GM23248 (cell line): ENCODE measurements around the gene EIF1AD. TPM values are rescaled to one million over a fixed set of nuclear protein-coding genes. Genes with fewer than 3 reads are reported as not detected.
"Not testable (repeated sequence)": the region's sequence is repeated elsewhere in the genome, so short reads cannot be mapped to it uniquely, and the experiment has no call there.

ENCODE experiments used
- DNase-seq: peaks from one replicate; pipeline ENCODE4 v3.0.0-alpha.2; 2015
- H2AFZ ChIP-seq: fragments of 200-600 bp; sonication (generic); 2 replicates; pipeline ENCODE4 v1.6.1; 2016; ENCODE audit warnings: antibody characterized with exemption
- H3F3A ChIP-seq: fragments of 200-600 bp; sonication (generic); 2 replicates; pipeline ENCODE4 v1.6.1; 2016; ENCODE audit warnings: mild to moderate bottlenecking, antibody characterized with exemption, mixed run types; ENCODE audit not compliant: insufficient read depth
- H3K27ac ChIP-seq: fragments of 200-600 bp; sonication (generic); 2 replicates; pipeline ENCODE4 v1.5.1; 2016; ENCODE audit warnings: mild to moderate bottlenecking
- H3K27me3 ChIP-seq: fragments of 200-600 bp; sonication (generic); replicated peaks from 2 replicates; pipeline ENCODE4 v1.6.1; 2016; ENCODE audit warnings: mild to moderate bottlenecking; ENCODE audit not compliant: insufficient read depth
- H3K36me3 ChIP-seq: fragments of 200-600 bp; sonication (generic); 2 replicates; pipeline ENCODE4 v1.6.1; 2016; ENCODE audit warnings: low read depth, mild to moderate bottlenecking
- H3K4me1 ChIP-seq: fragments of 200-600 bp; sonication (generic); 2 replicates; pipeline ENCODE4 v1.6.1; 2016; ENCODE audit warnings: mild to moderate bottlenecking; ENCODE audit not compliant: insufficient read depth
- H3K4me2 ChIP-seq: fragments of 200-600 bp; sonication (generic); one replicate; pipeline ENCODE4 v1.6.1; 2016; ENCODE audit warnings: mild to moderate bottlenecking; ENCODE audit not compliant: unreplicated experiment
- H3K4me3 ChIP-seq: fragments of 200-600 bp; sonication (generic); 2 replicates; pipeline ENCODE4 v1.5.1; 2016; ENCODE audit warnings: mild to moderate bottlenecking
- H3K79me2 ChIP-seq: fragments of 200-600 bp; sonication (generic); 2 replicates; pipeline ENCODE4 v1.6.1; 2016; ENCODE audit warnings: mild to moderate bottlenecking; ENCODE audit not compliant: insufficient read depth
- H3K9ac ChIP-seq: fragments of 200-600 bp; sonication (generic); 2 replicates; pipeline ENCODE4 v1.6.1; 2016; ENCODE audit warnings: mild to moderate bottlenecking
- H3K9me2 ChIP-seq: fragments of 200-600 bp; sonication (generic); 2 replicates; pipeline ENCODE4 v1.6.1; 2016; ENCODE audit warnings: mixed run types, mild to moderate bottlenecking, moderate library complexity; ENCODE audit not compliant: insufficient read depth
- H3K9me3 ChIP-seq: fragments of 200-600 bp; sonication (generic); one replicate; pipeline ENCODE4 v1.6.1; 2017; ENCODE audit warnings: low read depth
- H4K20me1 ChIP-seq: fragments of 200-600 bp; sonication (generic); 2 replicates; pipeline ENCODE4 v1.6.0; 2016; ENCODE audit not compliant: insufficient read depth
- EZH2 ChIP-seq: fragments of 200-600 bp; sonication (generic); IDR thresholded peaks from 2 replicates; pipeline ENCODE4 v1.6.1; 2018; ENCODE audit warnings: antibody characterized with exemption, mild to moderate bottlenecking; ENCODE audit not compliant: insufficient read depth, poor library complexity, severe bottlenecking
- EZH2phosphoT487 ChIP-seq: fragments of 200-600 bp; sonication (generic); IDR thresholded peaks from 2 replicates; pipeline ENCODE4 v1.6.1; 2018; ENCODE audit warnings: antibody characterized with exemption, moderate library complexity, mild to moderate bottlenecking, low read depth; ENCODE audit not compliant: insufficient read depth
- WGBS, 2 experiments: methylation state at CpG; one replicate each; pipeline ENCODE4 v1.1.6; 2015 to 2017; ENCODE audit warnings: low lambda C conversion rate in 2 of 2, low coverage in 1 of 2; ENCODE audit errors: missing lambda C conversion rate in 2 of 2; 5-methylcytosine and 5-hydroxymethylcytosine counted together
- in situ Hi-C: fragments of 300-500 bp; cut with MboI; formaldehyde crosslinking; loops from 2 replicates; pipeline ENCODE4 v1.15.0; 2020
- polyA plus RNA-seq: library from polyadenylated mRNA; unstranded; fragments of >200 nt; fragmentation: Nextera tagmentation; extraction: Ambion mirVana; gene quantifications from 2 replicates; pipeline ENCODE4 v1.2.1, GENCODE V29; 2016
- total RNA-seq: library from RNA; depleted of rRNA; stranded (reverse); fragments of >200 nt; shearing (Covaris generic); gene quantifications from 2 replicates; pipeline ENCODE4 v1.2.3, GENCODE V29; 2014

EIF1AD gene
- total and polyA plus RNA-seq, 2 experiments from 2014 or later, result 21.6 to 22.8 TPM

- Histone ChIP-seq H3K9me3 (no peaks in the 10 kb centered on the region), H3F3A (no peaks in the 10 kb centered on the region), H3K27ac (no peak overlapping the region), H2AFZ (peak overlapping the region; percentile 58), H3K9ac (no peak overlapping the region), H3K79me2 (no peaks in the 10 kb centered on the region), H3K4me1 (peaks cover 23% of the 10 kb centered on the region), H3K27me3 (no peaks in the 10 kb centered on the region), H4K20me1 (no peaks in the 10 kb centered on the region), H3K36me3 (no peaks in the 10 kb centered on the region), H3K4me3 (no peak overlapping the region; the same call in 1 of the 2 replicates), H3K9me2 (no peaks in the 10 kb centered on the region), H3K4me2 (no peak overlapping the region)
- peak; percentile 84 for DNase-seq
- TF ChIP-seq EZH2 (no peak), EZH2phosphoT487 (no peak)
- in situ Hi-C loops, result no loop called here
- WGBS, 2 experiments, result 40 to 52% methylated on average over 10 to 14 of the region's 14 CpGs
Measured at GRCh38 chr11:66011239-66011784, 9.4 kb upstream of the EIF1AD start.

- WGBS, 2 experiments, result 59 to 64% methylated on average over 4 of the region's 4 CpGs
- H3K36me3 ChIP-seq, H3K27ac ChIP-seq, in situ Hi-C loops, H4K20me1 ChIP-seq, H3K79me2 ChIP-seq, H3K27me3 ChIP-seq, H3K4me2 ChIP-seq, H3F3A ChIP-seq, H3K9ac ChIP-seq, DNase-seq, H2AFZ ChIP-seq, H3K4me1 ChIP-seq, H3K4me3 ChIP-seq, H3K9me3 ChIP-seq, H3K9me2 ChIP-seq: not testable (repeated sequence)
Measured at GRCh38 chr11:66010036-66010435, 8.1 kb upstream of the EIF1AD start.

- in situ Hi-C loops, result no loop called here
- TF ChIP-seq EZH2phosphoT487 (no peak), EZH2 (no peak)
- H2AFZ ChIP-seq, result no peak overlapping the region
Measured at GRCh38 chr11:66008468-66009101, 6.6 kb upstream of the EIF1AD start.

GRCh38 chr11:66008095-66008467 is 6.1 kb upstream of the EIF1AD start:
- H3K4me1 ChIP-seq, result peaks cover 4% of the 10 kb centered on the region
- no peak overlapping the region for H3K9ac ChIP-seq
- peaks cover 8% of the 10 kb centered on the region for H3K36me3 ChIP-seq
- no peak overlapping the region for H2AFZ ChIP-seq
- no peaks in the 10 kb centered on the region for H3F3A ChIP-seq
- no peak overlapping the region for H3K4me2 ChIP-seq
- no peak for DNase-seq
- WGBS, 2 experiments, result 94 to 100% methylated on average over 2 of the region's 2 CpGs
- H3K9me2 ChIP-seq, result no peaks in the 10 kb centered on the region
- no peaks in the 10 kb centered on the region for H3K9me3 ChIP-seq
- peaks cover 19% of the 10 kb centered on the region for H3K79me2 ChIP-seq
- in situ Hi-C loops, result no loop called here
- no peak for TF ChIP-seq EZH2
- no peaks in the 10 kb centered on the region for H4K20me1 ChIP-seq
- no peak overlapping the region for H3K27ac ChIP-seq
- no peak overlapping the region for H3K4me3 ChIP-seq
- H3K27me3 ChIP-seq, result no peaks in the 10 kb centered on the region

More at GRCh38 chr11:66008468-66009101, 6.6 kb upstream of the EIF1AD start:
- 63 to 65% methylated on average over 10 of the region's 10 CpGs for WGBS, 2 experiments
- Histone ChIP-seq H3K4me1 (peaks cover 4% of the 10 kb centered on the region), H3K36me3 (peaks cover 8% of the 10 kb centered on the region), H4K20me1 (no peaks in the 10 kb centered on the region), H3K9me3 (no peaks in the 10 kb centered on the region), H3K9ac (no peak overlapping the region), H3K27me3 (no peaks in the 10 kb centered on the region), H3K27ac (no peak overlapping the region), H3K4me3 (no peak overlapping the region), H3K4me2 (no peak overlapping the region), H3K9me2 (no peaks in the 10 kb centered on the region), H3K79me2 (peaks cover 14% of the 10 kb centered on the region), H3F3A (no peaks in the 10 kb centered on the region)
- DNase-seq, result no peak
